Astrocyte (in vitro differentiated cells and primary cell): Measurements from ENCODE around the gene CD207.

Experiments
- CTCF ChIP-seq: IDR thresholded peaks from 2 replicates; pipeline ENCODE4 v1.5.1; 2011; ENCODE audit warnings: low read depth, mild to moderate bottlenecking, inconsistent platforms, low read length, moderate library complexity; ENCODE audit not compliant: insufficient read depth
- EZH2 ChIP-seq: IDR thresholded peaks from 2 replicates; pipeline ENCODE4 v1.6.1; 2012; ENCODE audit warnings: mild to moderate bottlenecking, low read length, inconsistent platforms; ENCODE audit not compliant: insufficient read depth

- no peak for TF ChIP-seq CTCF
- no peak for TF ChIP-seq EZH2
These were observed 5.2 kb downstream of the CD207 start for GRCh38 chr2:70830366-70830765.
